Testis (tissue), 3 donors: ENCODE measurements around the gene VANGL2. TPM values are rescaled to one million over a fixed set of nuclear protein-coding genes. Genes with fewer than 3 reads are reported as not detected.

Experiments
- DNase-seq: peaks from one replicate; pipeline ENCODE4 v3.0.0-alpha.2; 2019
- H3K27ac ChIP-seq, 2 donors: fragments of 200-600 bp; sonication (generic); one replicate each; pipeline ENCODE4 v1.5.1; 2019
- H3K27me3 ChIP-seq: fragments of 200-600 bp; sonication (generic); one replicate; pipeline ENCODE4 v1.5.1; 2019
- H3K36me3 ChIP-seq: fragments of 200-600 bp; sonication (generic); one replicate; pipeline ENCODE4 v1.5.1; 2017; ENCODE audit warnings: low read depth; ENCODE audit errors: missing control alignments
- H3K4me1 ChIP-seq: fragments of 200-600 bp; sonication (generic); one replicate; pipeline ENCODE4 v1.5.1; 2019
- H3K4me3 ChIP-seq, 2 donors: fragments of 200-600 bp; sonication (generic); one replicate each; pipeline ENCODE4 v1.5.1; 2017 to 2019
- H3K9me3 ChIP-seq: fragments of 200-600 bp; sonication (generic); one replicate; pipeline ENCODE4 v1.5.1; 2017
- POLR2A ChIP-seq: fragments of 450-650 bp; IDR thresholded peaks from one replicate; pipeline ENCODE4 v1.6.1; 2017; ENCODE audit warnings: antibody characterized with exemption, mild to moderate bottlenecking, moderate library complexity
- WGBS, 2 donors: methylation state at CpG; one replicate each; pipeline ENCODE4 v1.1.5; 2018; 5-methylcytosine and 5-hydroxymethylcytosine counted together
- intact Hi-C: fragments of 100-400 bp; cut with DNase I; formaldehyde crosslinking; loops from one replicate; pipeline ENCODE4 v1.15.1; 2023; ENCODE audit warnings: low total_unique reads
- polyA plus RNA-seq: library from polyadenylated mRNA; stranded (reverse); fragments of 350-450 nt; fragmentation: Illumina TruSeq; extraction: RNeasy Lipid Tissue Mini Kit (QIAGEN cat#74804); gene quantifications from one replicate; pipeline ENCODE4 v1.2.3, GENCODE V29; 2014; ENCODE audit warnings: low read depth, low replicate concordance; ENCODE audit not compliant: insufficient read depth
- total RNA-seq, 2 donors: library from RNA; depleted of rRNA; stranded (reverse); fragments of >200 nt; gene quantifications; one replicate each; pipeline ENCODE4 v1.2.3, GENCODE V29; 2016
- TF ChIP-seq, protein P1 (sequence below), 3 experiments: fragments of 450-650 bp in 2 of 3; fragments of 200-600 bp in 1 of 3; sonication (generic) in 1 of 3; IDR thresholded peaks; one replicate each; pipeline ENCODE4 v1.5.1; 2016 to 2019; ENCODE audit warnings: antibody characterized with exemption in 3 of 3, mild to moderate bottlenecking in 2 of 3, moderate library complexity in 1 of 3

VANGL2 gene
- total and polyA plus RNA-seq, 3 donors from 2014 or later: 3.6 to 5.9 (median 3.8) TPM

- WGBS, 2 donors: 86 to 88% methylated on average over 5 of the region's 5 CpGs
- no peaks in the 10 kb centered on the region for H3K36me3 ChIP-seq
- intact Hi-C loops: no loop called here
- H3K27ac ChIP-seq: no peak overlapping the region
- no peaks in the 10 kb centered on the region for H3K9me3 ChIP-seq
- no peak for TF ChIP-seq POLR2A
- TF ChIP-seq, protein P1, sequence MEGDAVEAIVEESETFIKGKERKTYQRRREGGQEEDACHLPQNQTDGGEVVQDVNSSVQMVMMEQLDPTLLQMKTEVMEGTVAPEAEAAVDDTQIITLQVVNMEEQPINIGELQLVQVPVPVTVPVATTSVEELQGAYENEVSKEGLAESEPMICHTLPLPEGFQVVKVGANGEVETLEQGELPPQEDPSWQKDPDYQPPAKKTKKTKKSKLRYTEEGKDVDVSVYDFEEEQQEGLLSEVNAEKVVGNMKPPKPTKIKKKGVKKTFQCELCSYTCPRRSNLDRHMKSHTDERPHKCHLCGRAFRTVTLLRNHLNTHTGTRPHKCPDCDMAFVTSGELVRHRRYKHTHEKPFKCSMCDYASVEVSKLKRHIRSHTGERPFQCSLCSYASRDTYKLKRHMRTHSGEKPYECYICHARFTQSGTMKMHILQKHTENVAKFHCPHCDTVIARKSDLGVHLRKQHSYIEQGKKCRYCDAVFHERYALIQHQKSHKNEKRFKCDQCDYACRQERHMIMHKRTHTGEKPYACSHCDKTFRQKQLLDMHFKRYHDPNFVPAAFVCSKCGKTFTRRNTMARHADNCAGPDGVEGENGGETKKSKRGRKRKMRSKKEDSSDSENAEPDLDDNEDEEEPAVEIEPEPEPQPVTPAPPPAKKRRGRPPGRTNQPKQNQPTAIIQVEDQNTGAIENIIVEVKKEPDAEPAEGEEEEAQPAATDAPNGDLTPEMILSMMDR (IDR thresholded peaks at IDR 0.05): no peak
- no peaks in the 10 kb centered on the region for H3K27me3 ChIP-seq
- H3K4me1 ChIP-seq: peaks cover 10% of the 10 kb centered on the region
- H3K4me3 ChIP-seq: no peak overlapping the region
- no peak for DNase-seq
These were observed 30.6 kb downstream of the VANGL2 start for GRCh38 chr1:160431006-160431405.

- intact Hi-C loops: no loop called here
- Histone ChIP-seq H3K27me3 (no peaks in the 10 kb centered on the region), H3K4me3 (no peak overlapping the region), H3K36me3 (no peaks in the 10 kb centered on the region), H3K4me1 (peaks cover 10% of the 10 kb centered on the region), H3K27ac (no peak overlapping the region), H3K9me3 (no peaks in the 10 kb centered on the region)
- TF ChIP-seq, protein P1 (IDR thresholded peaks at IDR 0.05): no peak
- TF ChIP-seq POLR2A: no peak
- DNase-seq: no peak
- 84 to 92% methylated on average over 2 of the region's 2 CpGs for WGBS, 2 donors
These were observed 31.2 kb downstream of the VANGL2 start for GRCh38 chr1:160431571-160431970.

- intact Hi-C loops: no loop called here
- no peak overlapping the region for H3K4me3 ChIP-seq
- no peaks in the 10 kb centered on the region for H3K36me3 ChIP-seq
- H3K27ac ChIP-seq: no peak overlapping the region
- peaks cover 10% of the 10 kb centered on the region for H3K4me1 ChIP-seq
- TF ChIP-seq POLR2A: no peak
- TF ChIP-seq, protein P1 (IDR thresholded peaks at IDR 0.05): no peak
- no peaks in the 10 kb centered on the region for H3K27me3 ChIP-seq
- H3K9me3 ChIP-seq: no peaks in the 10 kb centered on the region
- DNase-seq: no peak
These were observed 32.0 kb downstream of the VANGL2 start for GRCh38 chr1:160432371-160432786.

DNA sequence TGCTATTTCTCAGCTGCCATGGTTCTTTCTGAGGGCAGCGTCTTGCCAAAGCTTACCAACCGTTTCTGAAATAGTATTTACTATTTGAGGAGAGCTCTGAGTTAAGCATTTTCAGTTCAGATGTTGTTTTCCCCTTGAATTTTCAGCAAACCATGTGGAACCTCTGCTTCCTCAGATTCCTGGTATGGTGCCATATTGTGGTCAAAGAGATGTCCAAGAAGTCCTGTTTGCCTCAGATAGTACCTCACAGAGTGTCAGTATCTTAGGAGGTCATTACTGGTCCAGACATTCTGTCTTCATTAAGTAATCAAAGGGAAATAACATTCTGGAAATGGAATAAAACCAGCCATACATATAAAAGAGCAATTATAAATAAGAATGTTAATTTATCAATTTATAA is 36.6 kb downstream of the VANGL2 start:
- Histone ChIP-seq H3K36me3 (no peaks in the 10 kb centered on the region), H3K27ac (no peak overlapping the region), H3K27me3 (no peaks in the 10 kb centered on the region), H3K9me3 (no peaks in the 10 kb centered on the region), H3K4me1 (no peaks in the 10 kb centered on the region), H3K4me3 (no peak overlapping the region)
- no peak for DNase-seq
- TF ChIP-seq POLR2A: no peak
- TF ChIP-seq, protein P1 (IDR thresholded peaks at IDR 0.05): no peak
- WGBS, 2 donors: 74 to 81% methylated on average over 2 of the region's 2 CpGs
- intact Hi-C loops: no loop called here

DNA sequence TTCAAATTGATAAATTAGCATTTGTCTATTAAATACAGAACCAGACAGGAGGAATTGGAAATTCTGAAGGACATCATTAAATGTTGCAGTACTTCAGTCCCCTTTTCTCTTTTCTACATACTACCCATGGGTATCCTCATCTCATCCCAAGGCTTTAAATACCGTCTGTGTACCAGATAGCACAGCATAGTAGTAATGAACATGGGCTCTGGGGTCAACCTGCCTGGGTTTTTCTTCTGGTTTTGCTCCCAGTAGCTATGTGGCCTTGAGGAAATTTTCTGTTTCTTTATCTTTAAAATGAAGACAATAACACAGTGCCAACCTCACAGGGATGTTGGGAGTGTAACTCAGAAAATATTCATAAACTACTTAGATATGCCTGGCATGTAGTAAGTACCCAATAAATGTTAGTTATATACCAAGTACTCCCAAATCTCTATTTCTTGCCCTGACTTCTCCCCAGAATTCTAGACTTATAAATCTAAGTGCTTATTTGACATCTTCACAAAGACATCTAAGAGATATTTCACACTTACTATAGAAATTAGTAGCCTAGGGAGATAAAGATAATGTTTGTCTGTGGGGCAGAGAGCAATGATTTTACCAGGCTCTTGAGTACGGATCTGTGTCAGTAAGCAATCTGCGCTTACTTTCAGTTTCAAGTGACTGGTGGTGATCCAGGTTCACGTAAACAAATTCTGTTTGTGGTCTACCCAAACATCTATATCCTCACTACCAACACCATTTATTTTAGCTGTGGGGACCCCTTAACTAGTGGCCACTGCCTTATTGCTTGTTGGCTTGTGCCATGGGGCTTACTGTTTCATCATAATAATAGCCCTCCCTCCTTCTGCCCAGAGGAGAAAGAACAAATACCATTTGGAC is 37.3 kb downstream of the VANGL2 start:
- Histone ChIP-seq H3K4me1 (no peaks in the 10 kb centered on the region), H3K9me3 (no peaks in the 10 kb centered on the region), H3K27me3 (no peaks in the 10 kb centered on the region), H3K27ac (no peak overlapping the region), H3K4me3 (no peak overlapping the region), H3K36me3 (no peaks in the 10 kb centered on the region)
- no peak for DNase-seq
- 70% methylated on average over 4 of the region's 4 CpGs for WGBS, 2 donors
- TF ChIP-seq, protein P1 (IDR thresholded peaks at IDR 0.05): no peak
- TF ChIP-seq POLR2A: no peak
- intact Hi-C loops: no loop called here
